GM21390 (cell line): ENCODE data around the gene STK32A.

ENCODE experiments used
- ATAC-seq: cut with Tn5 transposase; IDR thresholded peaks from one replicate; pipeline ENCODE4 v1.9.1; 2021; ENCODE audit not compliant: unreplicated experiment

The STK32A gene

DNA sequence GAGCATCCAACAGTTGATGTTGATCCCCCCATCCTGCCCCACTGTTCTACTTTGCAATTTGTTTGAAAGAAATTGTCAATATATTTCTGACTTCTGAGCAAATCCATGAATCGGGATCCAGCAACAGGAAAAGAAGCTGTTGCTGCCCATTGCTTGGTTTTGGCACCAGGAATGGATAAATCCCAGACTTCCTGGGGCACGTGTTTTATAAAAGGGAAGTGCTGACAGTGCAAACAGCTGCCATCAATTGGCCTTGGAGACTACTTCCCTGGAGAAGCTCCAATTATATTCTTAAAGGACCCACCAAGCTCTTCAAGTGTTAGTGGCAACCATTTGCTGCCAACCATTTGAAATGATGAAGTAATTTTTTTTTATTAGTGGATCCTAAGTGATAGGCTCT, 13.7 kb downstream of the STK32A start:
- ATAC-seq = no peak

DNA sequence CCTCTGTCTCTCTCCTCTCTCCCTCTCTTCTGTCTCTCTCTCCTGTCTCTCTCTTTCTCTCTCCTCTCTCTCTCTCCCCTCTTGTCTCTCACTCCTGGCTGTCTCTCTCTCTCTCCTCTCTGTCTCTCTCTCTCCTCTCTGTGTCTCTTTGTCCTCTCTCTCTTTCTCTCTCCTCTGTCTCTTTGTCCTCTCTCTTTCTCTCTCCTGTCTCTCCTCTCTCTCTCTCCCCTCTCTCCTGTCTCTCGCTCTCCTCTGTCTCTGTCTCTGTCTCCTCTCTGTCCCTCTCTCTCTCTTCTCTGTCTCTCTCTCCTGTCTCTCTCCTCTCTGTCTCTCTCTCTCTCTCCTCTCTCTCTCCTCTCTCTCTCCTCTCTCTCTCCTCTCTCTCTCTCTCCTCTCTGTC, 25.0 kb downstream of the STK32A start:
- no peak for ATAC-seq

DNA sequence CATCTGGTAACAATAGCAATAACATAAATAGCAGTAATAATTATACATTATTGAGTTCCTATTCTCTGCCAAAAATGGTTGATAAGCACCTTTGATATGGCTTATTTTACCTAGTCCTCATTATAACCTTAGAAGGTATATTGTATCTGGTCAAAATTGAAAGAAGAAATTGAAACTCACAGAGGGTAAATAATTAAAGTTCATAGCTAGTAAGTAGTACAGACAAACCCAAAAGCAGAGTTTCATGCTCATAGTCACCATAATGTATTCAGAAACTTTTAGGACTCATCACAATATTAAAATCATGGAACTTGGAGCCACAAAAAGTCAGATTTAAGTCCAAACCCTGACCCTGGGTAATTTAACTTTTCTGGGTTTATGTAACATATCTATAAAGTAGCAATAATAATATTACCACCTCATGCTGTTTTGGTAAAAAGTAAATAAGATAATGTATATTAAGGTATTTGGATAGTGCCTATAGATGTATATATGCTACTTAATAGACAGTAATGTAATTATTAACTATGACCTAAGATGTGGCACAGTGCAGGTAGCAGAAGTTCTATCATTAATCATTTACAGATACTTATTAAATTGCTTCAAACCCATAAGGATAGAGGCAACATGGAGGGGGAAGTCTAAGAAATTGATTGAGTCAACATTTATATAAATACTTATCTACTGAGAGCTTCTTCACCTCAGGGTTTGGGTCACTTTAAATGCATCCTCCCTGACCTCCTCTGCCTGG, 32.4 kb downstream of the STK32A start:
- ATAC-seq = no peak

DNA sequence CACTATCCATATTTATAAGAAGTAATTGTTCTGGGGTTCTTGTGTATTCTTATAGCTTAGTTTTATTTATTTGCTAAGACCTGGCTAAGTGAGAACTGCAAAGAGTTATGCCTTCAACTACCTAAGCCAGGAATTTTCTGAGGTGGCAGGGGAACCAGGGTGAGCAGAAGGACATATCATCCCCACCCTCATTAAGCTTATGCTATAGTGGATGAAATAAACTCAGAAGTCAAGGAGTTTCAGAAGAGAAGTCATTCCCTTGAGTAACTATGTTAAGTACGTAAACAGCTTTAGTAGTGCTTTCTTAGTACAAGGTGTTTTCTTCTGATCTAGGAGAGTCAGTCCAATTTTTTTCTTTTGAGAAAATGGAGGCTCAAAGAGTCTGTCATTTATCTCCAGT, 41.7 kb downstream of the STK32A start:
- ATAC-seq = no peak

DNA sequence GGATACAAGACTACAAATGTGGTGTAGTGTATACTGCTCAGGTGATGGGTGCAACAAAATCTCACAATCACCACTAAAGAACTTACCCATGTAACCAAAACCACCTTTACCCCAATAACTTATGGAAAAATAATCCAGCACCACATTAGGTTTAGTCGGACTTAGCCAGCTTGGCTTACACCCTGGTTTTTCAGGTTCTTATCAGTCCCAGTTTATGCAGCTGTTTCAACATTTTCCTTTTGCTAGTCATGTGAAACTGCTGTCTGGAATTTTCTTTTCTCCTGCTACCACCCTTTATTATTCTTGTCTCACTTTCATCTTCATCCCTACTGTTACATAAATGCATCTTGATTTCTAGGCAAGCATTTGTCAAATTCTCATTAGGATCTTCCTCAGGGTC, 51.5 kb downstream of the STK32A start:
- ATAC-seq = no peak

DNA sequence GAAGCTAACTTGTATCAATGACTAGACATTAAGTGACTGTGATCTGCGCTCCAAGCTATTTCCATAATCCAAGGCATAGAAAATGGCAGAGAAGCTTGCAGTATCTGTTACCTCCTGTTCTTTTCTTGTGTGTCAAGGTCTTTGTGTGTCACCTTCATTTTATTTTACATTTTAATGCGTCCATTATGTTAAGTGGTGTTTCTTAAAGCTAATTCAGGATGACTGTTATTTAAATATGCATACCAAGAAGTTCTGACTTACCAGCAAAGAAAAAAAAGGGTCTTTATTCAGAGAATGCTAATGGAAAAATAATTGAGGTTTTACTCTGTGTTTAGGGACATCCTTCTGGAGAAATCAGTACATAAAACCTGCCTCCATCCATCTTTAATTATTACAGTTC, 52.3 kb downstream of the STK32A start:
- no peak for ATAC-seq

DNA sequence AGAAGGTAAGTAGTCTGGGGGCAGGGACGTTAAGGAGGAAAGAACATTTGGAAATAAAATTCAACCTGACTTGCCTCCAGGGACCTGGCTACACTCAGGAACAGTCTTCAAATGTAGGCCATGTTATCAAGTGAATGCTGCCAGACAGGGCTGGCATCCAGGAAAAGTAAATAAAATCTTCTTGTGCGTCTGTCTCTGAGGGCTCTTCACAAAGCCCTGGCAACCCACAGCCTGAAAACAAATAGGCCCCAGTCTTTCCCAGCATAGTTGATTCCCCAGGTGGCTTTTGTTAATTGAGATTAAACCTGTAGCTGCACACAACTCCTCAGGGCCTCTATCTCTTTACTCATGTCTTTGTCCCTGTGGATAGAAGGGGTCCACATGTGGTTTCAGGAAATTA, 55.4 kb downstream of the STK32A start:
- no peak for ATAC-seq

DNA sequence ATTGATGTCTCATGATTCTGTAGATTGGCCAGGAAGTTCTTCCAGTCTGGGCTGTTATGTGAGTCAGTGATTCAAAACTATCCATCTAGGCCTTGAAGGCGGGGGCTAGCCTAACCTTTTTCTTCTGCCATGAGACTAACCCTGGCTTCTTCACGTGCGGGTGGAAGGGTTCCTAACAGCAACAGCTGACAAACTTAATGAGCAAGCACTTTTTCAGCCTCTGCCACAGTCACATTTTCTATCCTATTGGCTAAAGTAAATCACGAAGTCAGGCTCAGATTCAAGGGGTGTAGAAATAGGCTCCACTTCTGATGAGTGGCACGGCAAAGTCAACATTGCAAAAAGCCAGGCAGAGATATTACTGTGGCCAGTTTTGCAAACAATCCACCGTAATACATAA, 68.4 kb downstream of the STK32A start:
- ATAC-seq = no peak

DNA sequence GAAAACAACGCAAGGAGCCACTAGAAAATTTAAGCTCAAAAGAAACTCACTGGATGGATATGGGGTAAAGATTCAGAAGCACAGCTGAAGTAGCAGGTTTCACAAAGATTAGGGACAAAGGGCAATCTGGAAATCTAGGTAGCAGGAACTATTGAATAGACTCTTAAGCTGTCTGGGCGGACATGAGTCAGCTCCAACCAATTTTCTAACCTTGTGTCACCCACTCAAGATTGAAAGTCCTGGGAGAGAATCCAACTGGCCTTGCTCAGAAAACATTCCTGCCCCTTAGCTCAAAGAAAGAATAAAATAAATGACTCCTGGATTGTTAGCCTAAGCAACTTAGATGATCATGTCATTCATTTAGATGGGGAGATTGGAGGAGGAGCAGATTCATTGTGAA, 69.2 kb downstream of the STK32A start:
- ATAC-seq = no peak

DNA sequence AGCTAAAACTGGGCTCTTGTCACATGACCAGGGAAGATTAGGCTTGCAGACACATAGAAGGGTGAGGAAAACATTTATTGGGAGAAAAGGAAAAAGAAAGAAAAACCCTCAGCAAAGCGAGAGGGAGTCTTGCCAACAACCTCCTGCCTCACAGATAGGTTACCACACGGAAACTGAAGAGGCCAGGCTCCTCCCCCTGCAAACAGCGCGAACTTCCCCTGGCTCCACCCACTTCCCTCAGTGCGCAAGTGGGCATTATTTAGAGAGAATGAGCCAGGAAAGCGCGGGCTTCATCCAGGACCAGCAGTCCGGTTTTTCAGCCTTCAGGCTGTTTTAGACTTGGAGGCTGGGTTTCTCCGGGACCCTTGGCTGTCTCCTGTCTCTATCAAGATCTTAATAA, 70.3 kb downstream of the STK32A start:
- no peak for ATAC-seq

DNA sequence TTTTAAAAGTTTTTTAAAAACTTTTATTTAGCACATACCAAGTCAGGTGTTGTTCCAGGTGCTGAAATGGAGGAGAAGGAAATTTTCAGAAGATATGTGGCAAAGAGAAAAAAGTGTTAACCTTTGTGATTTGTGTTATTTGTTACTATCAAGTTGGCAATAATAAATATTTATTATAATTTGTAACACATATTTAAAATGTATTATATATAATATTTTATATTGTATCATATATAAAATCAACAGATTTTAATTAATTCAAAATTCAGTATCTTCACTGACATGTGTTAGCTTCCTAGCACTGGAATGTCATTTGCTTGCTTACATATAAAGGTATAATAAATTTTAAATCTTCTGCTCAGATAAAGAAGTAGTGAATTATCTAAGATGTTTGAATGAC, 71.5 kb downstream of the STK32A start:
- no peak for ATAC-seq

DNA sequence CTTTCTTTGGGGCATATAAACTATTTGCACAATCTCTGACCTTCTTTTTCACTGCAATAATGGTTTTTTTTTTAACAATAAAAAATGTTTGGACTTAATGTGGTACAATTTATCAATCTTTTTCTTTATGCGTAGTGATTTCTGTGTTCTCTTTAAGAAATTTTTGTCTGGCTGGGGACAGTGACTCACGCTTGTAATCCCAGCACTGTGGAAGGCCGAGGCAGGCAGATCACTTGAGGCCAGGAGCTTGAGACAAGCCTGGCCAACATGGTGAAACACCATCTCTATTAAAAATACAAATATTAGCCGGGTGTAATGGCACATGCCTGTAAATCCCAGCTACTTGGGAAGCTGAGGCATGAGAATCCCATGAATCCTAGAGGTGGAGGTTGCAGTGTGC, 72.3 kb downstream of the STK32A start:
- no peak for ATAC-seq

DNA sequence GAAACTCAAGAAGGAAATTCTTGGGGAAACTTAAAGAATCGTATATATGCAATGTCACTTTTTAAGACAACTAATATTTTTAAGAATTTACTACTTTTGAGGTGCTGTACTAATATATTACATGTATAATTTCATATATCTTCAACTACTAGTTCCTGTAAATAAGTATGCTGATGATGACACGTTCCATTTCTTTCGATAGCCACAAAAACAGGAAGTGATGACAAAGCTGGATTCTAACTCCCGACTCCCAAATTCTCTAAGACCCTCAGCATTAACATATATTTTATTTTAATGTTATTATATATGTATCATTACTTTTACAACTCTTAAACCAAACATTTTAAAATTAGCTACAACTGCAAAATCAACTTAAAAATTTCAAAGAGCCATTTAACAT, 74.8 kb downstream of the STK32A start:
- no peak for ATAC-seq

DNA sequence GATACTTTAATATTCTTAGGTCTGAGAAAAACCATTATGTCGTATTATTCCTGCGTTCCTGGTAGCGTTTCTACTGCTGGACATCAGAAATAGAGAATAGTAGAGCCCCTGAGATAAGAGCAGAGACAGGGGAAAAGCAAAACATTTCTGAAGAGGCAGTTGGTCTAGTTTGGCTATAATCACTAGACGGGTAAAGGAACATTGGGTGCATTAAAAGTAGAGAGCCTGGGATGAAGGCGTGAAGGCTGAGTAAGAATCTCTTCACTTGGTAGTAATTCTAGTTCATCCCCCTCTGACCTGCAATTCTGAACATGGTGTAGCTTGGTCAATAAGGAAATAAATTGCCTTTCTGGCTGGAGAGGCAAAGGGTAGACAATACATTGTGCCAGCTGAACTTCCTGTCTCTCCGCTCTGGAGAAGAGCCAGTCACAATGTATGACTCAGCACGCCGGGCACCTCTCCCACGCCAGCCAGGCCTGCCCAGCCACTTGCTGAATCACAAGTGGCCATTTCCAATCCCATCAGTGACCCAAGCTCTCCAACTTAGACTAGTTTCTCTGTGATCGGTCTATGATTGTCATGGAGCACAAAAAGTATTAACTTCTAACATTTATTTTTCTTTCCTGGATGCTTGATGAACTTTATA, 75.4 kb downstream of the STK32A start:
- no peak for ATAC-seq

DNA sequence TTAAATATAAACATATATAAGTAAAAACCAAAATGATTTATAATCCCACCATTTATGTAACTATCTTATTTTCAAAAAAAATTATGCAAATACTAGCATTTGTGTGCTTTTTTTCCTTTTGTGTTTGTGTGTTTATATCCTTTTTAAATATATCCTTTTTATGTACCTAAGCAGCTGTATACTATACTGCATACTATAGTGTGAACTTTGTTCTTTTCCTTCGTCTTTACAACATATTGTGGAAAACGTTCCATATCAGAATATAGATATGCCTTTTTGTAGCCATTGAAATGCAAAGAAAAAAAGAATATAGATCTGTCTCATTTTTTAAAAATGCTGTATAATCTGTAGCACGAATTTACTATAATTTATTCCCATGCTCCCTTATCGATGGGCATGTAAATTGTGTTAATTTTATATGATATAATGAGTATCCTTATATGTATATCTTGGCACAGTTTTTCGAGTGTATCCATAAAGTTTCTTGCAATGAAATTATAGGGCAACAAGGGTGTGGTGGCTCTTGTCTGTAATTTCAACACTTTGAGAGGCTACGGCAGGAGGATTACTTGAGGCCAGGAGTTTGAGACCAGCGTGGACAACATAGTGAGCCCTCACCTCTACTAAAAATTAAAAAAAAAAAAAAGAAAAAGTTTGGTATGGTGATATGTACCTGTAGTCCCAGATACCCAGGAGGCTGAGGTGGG, 83.3 kb downstream of the STK32A start:
- ATAC-seq = no peak

DNA sequence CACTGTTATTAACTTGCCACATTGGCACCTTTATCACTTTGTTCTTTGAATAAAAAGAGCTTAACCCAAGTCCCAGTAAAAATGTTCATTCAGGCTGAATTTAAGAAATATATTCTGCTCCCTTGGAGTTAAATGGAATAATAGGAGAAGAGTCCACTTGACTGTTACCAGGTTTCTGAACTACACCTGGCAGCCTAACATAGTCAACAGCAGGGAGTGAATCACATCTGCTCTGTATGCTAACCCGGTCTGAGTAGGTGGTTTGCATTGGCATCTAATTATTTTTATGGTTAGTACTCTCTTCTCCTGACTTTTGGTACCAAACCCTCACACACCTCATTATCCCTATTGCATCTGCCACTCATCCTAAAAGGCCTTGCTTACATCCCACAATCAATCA, 86.7 kb downstream of the STK32A start:
- no peak for ATAC-seq

DNA sequence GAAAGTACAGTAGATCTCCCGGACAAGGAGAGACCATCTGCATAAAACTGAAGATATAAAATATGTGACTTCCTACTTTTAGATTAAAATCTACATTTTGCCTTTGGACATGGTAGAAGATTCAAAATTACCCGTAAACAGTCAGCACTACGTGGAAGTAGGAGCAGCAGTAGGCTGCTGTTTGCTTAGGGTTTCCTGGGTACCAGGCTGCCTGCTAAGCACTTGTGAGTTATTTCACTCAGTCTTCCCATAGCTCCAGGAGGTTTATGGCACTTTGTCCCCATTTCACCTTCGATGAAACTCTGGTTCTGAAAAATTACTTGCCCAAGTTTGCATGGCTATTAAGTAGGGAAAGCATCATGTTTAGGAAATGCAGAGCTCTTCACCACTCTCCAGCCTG, 92.6 kb downstream of the STK32A start:
- no peak for ATAC-seq

DNA sequence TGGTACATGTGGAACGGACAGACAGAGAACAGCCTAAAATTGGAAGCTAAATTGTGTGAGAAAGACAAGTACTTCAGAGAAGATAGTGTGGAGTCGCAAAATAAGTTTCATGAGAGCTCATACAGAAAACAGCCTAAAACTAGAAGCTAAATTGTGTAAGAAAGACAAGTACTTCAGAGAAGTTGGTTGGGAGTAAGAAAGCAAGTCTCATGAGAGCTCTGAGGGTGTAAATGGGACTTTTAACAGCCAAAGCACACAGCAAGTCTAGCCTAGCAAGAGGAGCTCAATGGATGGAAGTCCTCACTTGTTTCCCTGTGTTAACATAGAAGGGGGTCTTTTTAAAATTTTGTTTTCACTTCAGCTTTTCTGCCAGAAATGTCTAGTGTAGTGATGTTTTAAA, 93.1 kb downstream of the STK32A start:
- no peak for ATAC-seq

DNA sequence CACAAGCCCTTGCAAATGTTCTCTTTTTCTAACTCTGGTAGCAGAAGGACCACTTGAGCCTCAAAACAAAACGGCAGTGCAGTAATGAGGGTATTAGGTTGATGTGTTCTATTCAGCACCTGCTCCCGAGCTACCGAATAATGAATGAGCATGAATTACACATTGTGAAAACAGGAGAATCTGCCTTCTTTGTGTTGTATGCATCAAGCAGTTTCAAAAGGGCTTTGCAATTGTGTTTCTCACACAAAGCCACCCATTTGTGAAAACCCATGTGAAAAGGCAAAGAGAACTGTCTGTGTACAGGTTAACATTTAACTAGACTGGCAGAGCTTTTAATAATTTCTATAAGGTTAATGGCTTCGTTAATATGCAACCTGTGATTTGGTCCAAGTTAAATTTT, 97.8 kb downstream of the STK32A start:
- no peak for ATAC-seq

DNA sequence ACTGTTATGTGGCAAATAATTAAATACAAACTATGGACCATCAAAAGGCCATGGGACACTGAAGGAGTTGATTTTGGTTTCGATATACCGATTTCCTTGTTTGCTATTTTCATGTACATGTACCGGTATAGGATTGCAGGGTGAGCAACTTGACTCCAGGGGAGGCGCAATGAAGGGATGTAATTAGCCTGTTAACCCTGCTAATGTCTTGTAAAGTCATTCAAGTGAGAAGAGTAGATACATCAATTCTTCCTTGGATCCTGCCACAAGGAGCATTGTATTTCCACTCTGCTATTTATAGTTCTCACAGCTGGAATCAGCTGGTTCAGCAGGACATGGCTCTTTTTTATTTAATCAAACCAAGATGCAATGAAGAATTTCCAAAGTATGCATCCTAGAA, 102.0 kb downstream of the STK32A start:
- ATAC-seq = no peak

DNA sequence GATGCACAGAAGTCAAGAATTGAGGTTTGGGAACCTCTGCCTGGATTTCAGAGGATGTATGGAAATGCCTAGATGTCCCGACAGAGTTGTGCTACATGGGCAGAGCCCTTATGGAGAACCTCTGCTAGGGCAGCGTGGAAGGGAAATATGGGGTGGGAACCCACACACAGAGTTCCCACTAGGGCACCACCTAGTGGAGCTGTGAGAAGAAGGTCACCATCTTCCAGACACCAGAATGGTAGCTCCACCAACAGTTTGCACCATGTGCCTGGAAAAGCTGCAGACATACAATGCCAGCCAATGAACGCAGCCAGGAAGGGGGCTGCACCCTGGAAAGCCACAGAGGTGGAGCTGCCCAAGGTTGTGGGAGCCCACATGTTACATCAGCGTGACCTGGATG, 104.5 kb downstream of the STK32A start:
- no peak for ATAC-seq

DNA sequence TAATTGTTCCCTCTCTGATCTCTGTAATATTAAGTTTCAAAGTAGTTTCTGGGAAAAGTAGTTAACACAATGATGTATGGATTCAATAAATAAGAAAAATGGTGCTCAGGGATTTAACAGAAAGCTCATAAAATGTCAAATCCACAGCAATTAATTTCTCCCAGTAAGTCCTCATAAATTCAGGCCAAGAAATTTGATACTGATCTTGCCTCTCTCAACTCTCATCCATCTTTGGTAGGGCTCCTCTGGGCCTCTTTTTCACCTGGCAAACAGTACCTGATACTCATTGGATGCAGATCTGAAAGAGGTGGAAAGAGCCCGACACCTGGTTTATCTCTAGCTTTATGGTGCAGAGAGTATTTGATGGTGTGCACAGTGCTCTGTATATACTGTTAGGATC, 106.1 kb downstream of the STK32A start:
- no peak for ATAC-seq
